ENCODE data around the gene PLCL1.
"Not testable (repeated sequence)": the region's sequence is repeated elsewhere in the genome, so short reads cannot be mapped to it uniquely, and the experiment has no call there.

PLCL1 gene

DNA sequence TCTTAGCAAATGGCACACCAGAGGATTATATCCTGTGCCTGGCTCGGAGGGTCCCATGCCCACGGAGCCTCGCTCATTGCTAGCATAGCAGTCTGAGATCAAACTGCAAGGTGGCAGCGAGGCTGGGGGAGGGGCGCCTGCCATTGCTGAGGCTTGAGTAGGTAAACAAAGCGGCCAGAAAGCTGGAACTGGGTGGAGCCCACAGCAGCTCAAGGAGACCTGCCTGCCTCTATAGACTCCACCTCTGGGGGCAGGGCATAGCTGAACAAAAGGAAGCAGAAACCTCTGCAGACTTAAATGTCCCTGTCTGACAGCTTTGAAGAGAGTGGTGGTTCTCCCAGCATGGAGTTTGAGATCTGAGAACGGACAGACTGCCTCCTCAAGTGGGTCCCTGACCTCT is 392.2 kb downstream of the PLCL1 start:
- H3K4me1 Mint-ChIP-seq, DNase-seq, H3K9me3 Mint-ChIP-seq, H3K4me3 Mint-ChIP-seq, ATAC-seq, H3K27ac Mint-ChIP-seq: not testable (repeated sequence)
- H3K27me3 Mint-ChIP-seq = peaks cover 12% of the 10 kb centered on the region

Measured in stimulated activated naive CD8-positive, alpha-beta T cell treated with anti-CD3 and anti-CD28 coated beads, Interleukin-15, amount 100 ng/mL, for 72 hours (primary cell).